ENCODE data around the gene COL24A1. TPM values are rescaled to one million over a fixed set of nuclear protein-coding genes. Genes with fewer than 3 reads are reported as not detected.

Gene COL24A1
- not detected in 2 replicates for total RNA-seq (2014; rRNA removed; shearing (Covaris generic))

DNA sequence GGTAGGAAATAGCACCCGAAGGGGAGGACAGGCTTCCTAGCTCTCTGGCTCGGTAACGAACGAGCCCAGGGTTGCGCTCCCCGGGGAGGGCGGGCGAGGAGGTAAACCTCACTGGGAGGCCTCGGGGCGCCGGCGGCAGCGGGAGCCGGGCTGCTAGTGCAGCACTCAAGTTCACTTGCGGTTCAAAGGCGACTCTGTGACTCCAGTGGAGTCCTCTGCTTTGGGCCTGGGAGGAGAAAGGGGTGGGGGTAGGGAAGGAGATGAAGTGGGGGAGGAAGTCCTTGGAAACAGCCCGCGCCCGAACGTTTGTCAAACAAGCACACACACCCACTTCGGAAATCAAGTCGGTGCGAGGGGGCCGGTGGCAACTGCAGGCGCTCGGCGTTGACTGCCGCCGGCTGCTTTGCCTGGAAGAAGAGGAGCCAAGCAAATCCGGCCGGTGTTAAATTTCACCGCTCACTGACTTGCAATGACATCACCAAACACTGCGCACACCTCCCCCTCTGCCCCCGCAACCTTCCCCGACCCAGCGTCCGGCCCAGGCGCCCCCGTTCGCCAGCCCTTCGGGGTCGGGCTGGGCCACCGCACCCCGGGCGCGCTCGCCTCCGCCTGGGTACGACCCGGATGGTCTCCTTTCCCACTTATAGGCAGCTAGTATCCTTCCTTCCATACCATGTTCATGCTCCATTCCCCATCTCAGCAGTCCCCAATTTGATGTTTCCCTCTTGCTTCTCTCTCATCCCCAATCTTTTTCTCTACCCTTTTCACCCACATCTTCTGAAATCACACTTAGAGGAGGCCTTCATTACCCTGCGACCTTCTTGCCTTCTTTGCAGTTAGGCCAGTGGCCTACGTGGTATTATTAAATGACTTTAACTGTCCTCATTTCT lies at the start of gene COL24A1:
TSS of gene COL24A1 (minus strand) at position 207 of the 890 bp plus-strand sequence. CDS start 376 bp downstream, outside the sequence.
- in situ Hi-C loops (cut with HindIII; ENCODE audit: low sequenced_read_pairs): no loop called here
- no peak for DNase-seq (ENCODE audit: low spot score)

DNA sequence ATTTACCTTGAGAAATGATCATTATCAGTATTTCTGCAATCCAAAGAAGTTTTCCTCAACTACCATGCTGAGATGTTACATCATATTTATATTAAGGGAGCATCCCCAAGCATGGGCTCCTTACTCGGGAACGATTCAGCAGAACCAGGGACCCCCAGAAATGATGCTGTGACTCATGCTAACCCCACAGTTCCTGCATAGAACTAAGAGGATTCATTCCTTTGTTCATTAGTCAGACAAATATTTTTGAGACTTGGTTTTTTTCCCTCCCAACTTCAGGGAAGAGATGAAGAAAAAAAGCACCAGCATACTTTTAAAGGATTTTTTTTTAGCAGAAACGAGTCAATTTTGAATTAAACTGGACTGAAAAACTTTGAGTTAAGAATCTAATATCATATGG lies 49.2 kb upstream of the COL24A1 start:
- no peak for DNase-seq (ENCODE audit: low spot score)
- in situ Hi-C loops (cut with HindIII; ENCODE audit: low sequenced_read_pairs): no loop called here

DNA sequence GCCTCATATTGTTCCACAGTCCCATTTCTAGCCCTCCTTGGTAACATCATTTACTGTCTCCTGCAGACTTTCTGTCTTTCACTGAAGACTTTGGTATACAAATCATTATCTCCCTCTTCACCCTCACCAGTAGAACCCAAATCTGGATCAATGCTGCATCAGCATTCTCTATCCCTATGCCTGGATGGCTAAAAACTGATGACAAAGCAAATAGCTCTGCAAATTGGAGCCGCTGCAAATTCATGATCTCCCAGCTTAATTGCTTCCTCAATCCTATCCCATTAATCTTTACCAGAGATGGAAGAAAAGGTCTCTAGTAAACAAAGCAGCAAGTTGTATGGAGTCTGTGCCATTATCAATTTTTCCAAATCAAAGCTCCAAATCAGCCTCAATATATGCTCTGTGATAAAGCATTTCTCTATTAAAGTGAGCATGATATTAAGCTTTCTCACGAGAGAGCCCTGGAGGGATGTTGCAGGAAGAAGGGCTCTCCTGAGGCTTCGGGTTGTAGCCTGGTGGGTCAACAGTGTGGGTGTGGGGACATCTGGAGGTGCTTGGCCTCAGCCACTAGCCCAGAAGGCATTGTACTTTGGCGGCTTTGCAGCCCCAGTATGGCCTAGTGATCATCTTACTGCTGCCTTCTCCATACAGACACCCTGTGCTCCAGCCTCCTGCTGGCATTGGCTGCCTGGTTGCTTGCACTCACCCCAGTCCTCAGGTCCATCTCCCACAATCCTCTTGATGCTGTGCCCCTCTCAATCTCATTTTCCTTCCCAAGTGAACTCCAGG lies 46.2 kb upstream of the COL24A1 start:
- in situ Hi-C loops (cut with HindIII; ENCODE audit: low sequenced_read_pairs): no loop called here

DNA sequence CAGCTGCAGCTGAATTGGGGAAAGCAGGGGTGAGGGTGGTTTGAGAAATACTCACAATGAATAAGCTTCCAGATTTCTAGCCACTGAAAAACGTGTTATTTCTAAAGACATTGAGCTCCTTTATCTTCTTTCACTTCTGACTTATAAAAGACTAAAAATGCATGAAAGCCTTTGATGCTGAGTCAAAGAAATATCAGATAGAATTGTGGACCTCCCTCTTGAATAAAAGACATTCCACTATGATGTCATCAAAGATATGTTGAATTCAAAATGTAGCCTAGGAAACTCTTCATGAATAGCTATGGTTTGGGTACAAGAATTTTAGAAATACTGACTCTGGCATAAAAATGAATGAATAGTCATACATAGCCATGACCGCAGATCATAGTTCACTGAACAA lies 44.7 kb upstream of the COL24A1 start:
- in situ Hi-C loops (cut with HindIII; ENCODE audit: low sequenced_read_pairs): no loop called here
- DNase-seq (ENCODE audit: low spot score): no peak

More for the DNA sequence above, 46.2 kb upstream of the COL24A1 start:
- no peak for DNase-seq (ENCODE audit: low spot score)

DNA sequence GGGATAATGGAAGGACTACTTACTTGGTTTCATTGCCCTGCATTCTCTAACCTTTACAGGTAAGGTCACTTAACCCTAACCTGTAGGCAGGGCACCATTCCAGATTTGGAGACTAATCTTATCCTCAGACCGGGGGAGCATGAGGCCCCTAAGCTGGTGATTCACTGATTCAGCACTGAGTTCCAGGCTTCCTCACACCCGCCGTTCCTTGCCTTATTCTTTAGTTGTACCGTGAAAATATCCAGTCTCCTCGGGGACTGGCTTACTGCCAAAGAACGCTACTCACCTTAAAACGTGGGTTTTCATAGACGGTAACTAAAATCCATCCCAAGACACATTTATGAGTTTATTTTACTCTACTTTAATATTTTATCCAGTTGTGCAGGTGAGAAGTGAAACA lies 44.3 kb upstream of the COL24A1 start:
- no peak for DNase-seq (ENCODE audit: low spot score)
- in situ Hi-C loops (cut with HindIII; ENCODE audit: low sequenced_read_pairs): no loop called here

DNA sequence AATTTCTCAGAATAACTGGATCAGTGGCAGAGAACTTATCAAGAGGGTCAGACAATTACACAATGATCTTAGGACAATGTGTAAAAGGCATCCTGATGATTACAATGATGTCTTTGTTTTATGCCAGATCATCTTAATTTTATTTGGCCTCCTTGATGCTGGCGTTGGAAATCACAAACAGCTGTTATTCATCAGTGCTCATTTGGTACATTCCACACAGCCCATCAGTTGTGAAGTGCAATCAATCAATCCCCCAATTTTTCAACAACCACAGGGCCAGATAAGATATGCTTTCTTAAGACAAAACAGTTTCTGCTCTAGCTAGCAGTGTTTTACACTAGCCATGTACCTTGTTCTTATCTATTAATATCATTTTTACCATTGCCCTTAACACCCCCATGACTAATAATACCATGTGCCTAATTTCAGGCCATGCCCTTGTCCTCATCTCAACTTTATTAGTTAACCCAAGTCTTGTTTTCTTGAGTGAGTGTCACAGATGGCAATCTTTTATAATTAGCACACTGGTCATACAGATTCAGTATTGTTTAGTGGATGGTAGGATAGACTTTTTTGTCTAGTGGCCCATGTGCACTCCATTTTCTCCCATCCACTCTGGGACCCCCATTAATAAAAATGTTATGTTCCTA lies 40.8 kb upstream of the COL24A1 start:
- DNase-seq (ENCODE audit: low spot score): no peak
- in situ Hi-C loops (cut with HindIII; ENCODE audit: low sequenced_read_pairs): no loop called here

DNA sequence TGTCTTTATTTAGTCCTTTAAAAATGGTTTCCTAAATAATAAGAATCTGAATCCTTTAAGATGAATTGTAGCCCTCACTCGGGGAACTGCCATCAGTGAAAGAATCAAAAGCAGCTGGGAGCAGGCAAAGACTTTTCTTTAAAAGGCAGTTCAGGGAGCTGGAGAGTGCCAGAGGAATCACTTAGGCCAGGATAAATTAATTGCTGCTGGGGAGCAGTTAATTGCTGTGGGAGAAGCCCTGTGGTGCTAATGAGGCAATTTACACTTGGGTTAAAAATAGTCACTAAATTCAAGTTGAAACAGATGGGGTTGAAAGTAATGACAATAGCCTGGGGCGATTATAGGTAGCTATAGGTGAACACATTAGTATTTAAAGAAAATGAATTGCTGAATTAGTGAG lies 38.7 kb upstream of the COL24A1 start:
- in situ Hi-C loops (cut with HindIII; ENCODE audit: low sequenced_read_pairs): no loop called here

DNA sequence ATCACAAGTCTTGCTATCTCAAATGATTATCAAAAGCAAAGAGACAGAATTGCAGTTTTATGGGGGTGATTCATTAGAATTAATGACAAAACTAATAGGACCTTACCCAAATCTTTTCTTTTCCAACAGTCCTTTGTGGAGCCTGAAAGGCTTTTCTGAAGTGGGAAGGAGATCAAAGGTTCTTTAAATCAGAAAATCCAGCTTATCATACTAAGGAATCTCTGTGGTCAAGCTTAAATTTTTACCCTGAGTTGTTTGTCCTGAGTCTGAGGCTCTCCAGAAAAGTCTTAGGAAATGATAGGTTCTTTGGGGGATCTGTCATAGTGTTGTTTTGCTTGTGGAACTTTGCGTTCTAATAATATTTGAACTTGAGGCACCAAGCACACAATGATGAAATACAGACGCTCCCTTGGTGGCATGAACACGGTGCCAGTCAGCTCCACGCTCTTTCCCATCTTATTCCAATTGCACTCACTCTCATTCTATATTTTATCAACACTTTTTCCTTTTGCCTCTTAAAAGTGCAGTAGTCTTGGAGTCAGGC lies 38.0 kb upstream of the COL24A1 start:
- in situ Hi-C loops (cut with HindIII; ENCODE audit: low sequenced_read_pairs): no loop called here
- DNase-seq (ENCODE audit: low spot score): no peak

More for the DNA sequence above, 38.7 kb upstream of the COL24A1 start:
- no peak for DNase-seq (ENCODE audit: low spot score)

DNA sequence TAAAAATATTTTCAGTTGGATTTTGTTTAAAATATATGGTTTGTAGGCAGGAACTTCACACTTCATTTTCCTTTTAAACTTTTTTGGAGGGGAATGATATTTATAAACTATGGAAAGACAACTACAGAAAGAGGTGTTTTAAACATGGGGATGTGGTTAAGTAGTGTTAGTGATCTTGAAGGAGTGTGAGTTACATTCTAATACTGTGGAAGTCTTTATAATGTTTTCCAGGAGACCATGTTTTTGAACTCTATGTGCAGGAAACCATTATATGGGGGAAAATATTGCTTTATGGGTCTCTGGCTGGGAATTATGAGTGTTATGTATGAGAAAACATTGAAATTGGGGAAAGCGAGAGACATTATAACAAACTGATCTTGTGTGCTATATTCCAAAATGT lies 35.8 kb upstream of the COL24A1 start:
- no peak for DNase-seq (ENCODE audit: low spot score)
- in situ Hi-C loops (cut with HindIII; ENCODE audit: low sequenced_read_pairs): no loop called here

DNA sequence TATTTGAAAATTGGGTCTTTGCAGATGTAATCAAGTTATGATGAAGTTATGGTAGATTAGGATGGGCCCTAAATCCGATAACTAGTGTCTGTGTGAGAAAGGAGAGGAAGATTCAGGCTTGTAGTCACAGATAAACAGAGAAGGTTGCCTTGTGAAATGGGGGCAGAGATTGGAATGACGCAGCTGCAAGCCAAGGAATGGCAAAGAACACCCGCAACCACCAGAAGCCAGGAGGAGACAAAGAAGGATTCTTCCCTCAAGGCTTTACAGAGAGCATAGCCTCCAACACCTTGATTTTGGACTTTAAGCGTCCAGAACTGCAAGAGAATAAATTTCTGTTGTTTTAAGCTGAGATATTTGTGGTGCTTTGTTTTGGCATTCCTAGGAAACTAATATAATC lies 35.4 kb upstream of the COL24A1 start:
- no peak for DNase-seq (ENCODE audit: low spot score)
- in situ Hi-C loops (cut with HindIII; ENCODE audit: low sequenced_read_pairs): no loop called here

DNA sequence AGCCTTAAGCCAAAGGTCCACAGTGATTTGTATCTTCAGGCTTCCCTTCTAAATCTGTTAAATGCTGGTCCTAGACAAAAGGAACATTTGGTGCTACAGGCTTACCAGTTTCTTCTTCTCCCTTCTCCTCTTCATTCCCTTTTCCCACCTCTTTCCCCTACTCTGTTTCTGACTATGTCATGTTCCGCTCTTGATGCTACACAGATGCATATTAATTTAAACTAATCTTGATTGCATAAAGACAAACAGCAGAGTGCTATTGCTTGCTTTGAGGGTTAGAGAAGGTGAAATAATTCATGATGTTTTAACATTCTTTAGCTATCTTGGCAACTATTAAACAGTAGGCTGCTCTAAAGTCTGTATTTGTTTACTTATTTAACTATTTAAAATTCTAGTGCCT lies 34.3 kb upstream of the COL24A1 start:
- in situ Hi-C loops (cut with HindIII; ENCODE audit: low sequenced_read_pairs): no loop called here
- no peak for DNase-seq (ENCODE audit: low spot score)

DNA sequence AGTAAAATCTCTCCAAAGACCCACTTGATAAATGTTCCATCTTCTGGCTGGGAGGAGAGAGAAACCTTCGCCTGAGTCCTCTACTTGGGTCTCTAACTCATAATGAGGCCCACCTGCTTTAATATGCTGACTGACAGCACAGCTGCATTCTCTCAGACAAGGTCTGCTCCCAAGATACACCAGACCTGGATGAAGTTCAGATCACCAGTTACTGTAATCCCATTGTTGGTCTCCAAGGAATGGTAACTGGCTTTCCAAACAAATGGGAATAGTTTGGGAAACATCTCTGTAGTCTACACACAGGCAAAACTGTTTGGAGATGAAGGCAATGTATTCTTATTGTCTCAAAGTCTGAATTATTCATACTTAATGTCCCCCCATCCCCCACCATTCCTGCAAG lies 27.9 kb upstream of the COL24A1 start:
- in situ Hi-C loops (cut with HindIII; ENCODE audit: low sequenced_read_pairs): no loop called here
- DNase-seq (ENCODE audit: low spot score): no peak

DNA sequence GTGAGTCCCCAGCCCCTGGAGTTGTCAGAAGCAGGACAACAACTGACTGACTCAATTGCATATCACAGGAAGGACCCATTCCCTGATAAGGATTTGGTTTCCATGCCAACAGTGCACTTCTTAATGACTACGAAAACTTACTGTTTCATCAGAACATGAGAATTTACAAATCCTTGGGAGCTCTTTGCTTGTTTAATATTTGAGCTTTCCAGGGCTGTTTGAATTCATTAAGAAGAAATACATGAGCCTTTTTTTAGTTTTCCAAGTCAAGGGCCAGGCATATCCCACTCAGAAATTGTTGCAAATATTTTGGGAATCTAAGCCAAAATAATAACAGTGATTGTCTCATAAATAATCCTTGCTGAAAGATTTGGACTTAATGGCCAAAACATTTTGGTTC lies 27.2 kb upstream of the COL24A1 start:
- in situ Hi-C loops (cut with HindIII; ENCODE audit: low sequenced_read_pairs): no loop called here
- DNase-seq (ENCODE audit: low spot score): no peak

DNA sequence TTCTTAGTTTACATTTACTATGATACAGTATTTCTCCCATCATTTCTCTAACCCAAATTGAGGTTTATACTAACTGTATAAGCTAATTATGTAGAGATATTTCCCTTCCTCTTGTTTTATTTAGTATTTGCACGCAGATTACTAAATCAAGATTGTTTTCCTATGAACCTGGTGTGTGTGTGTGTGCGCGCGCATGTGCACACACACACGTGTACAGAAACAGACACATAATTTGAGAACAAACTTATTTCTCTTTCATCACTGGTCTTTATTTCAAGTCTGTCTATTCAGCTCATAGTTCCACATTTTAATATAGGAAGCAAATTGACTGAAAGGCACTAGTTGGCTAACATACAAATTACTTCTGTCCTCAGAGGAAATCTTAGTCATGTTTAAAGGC lies 19.7 kb upstream of the COL24A1 start:
- in situ Hi-C loops (cut with HindIII; ENCODE audit: low sequenced_read_pairs): no loop called here
- no peak for DNase-seq (ENCODE audit: low spot score)

DNA sequence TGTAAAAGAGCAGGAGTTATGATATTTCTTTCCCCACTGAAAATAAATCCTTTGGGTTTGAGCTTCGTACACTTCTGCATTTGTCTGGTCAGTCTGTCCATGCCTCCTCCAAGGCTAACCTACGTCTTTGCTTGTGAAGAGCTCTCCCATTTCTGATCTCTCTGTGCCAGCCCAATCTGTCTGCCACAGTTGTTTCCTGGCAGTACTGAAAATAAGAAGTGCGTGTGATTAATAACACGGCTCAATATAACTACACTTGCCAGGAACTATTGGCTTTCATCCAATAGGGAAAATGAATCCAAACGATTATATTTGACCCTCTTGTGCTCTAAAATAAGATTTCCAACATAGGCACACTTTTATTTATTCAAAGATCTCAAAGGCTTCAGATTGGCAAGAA lies 19.2 kb upstream of the COL24A1 start:
- in situ Hi-C loops (cut with HindIII; ENCODE audit: low sequenced_read_pairs): no loop called here
- DNase-seq (ENCODE audit: low spot score): no peak

DNA sequence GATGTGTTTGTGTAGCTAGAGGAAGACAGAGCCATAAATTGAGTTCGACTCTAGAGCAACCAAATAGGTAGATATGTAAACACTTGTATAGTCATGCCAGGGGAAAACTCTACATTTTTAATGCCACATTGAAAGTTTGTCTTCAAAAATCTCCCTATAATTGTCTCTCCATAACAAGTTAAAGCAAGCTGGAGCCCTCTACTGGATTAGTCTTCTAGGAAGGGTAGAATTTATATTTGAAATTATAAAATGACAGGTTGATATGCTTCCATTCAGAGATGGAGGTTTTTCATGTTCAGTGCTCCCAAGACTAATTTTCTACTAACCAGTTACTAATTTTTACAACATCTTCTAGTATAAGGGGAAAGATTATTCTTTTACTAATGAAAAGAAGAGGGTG lies 13.1 kb upstream of the COL24A1 start:
- no peak for DNase-seq (ENCODE audit: low spot score)
- in situ Hi-C loops (cut with HindIII; ENCODE audit: low sequenced_read_pairs): no loop called here

DNA sequence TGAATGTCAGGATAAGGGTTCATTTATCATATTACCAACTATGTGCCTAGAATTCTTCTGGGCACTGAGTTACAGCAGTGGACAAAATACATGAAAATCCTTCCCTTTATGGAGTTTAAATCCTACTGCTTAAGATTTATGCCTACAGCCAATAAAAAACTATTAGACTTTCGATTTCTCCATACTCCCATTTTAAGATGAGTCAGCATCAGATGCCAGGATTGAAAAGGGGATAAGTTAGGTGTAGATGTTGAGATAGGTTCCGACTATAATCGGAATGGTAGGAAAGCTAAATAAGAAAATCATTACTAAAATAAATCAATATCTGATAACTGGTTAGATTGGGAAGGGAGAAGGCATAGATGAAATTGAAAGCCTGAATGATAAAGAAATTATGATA lies 3.2 kb upstream of the COL24A1 start:
- in situ Hi-C loops (cut with HindIII; ENCODE audit: low sequenced_read_pairs): no loop called here
- no peak for DNase-seq (ENCODE audit: low spot score)

DNA sequence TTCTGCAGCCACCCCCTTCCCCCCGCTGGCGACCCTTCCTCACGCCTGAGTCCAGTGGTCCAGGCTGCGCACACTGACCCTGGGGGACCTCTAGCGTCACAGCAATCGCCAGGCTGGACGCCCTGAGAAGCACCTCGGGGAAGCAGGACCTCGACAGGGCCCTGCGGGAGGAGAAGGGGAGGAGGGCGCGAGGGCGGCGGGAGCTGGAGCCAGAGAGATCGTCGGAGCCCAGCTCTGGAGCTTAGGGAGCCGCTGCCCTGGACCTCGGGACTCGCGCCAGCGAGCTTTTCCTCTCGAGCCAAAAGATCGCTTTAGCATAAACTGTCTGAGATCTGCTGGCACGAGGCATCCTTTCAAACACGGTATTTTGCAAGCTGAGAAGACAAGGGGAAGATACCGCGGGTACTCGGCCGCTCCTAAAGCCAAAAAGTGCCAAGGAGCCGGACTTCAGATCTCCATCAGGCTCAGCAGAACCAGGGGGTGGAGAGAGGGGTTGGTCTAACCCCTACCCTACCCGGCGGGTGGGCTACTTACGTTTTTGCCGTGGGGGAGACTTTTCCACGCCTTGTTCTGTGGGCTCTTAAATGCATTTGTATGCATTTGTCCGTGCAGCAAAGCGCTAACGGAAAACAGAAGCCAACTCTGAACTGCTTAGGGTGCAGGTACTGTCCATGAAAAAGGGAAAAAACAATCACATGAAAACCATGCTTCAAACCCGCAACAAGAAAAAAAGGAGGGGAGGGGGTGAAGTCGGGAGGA lies 586 bp downstream of the COL24A1 start:
- DNase-seq (ENCODE audit: low spot score): no peak
- in situ Hi-C loops (cut with HindIII; ENCODE audit: low sequenced_read_pairs): no loop called here
